SK-N-SH (cell line): ENCODE results near the gene PRR16. TPM values are rescaled to one million over a fixed set of nuclear protein-coding genes. Genes with fewer than 3 reads are reported as not detected.

Experiments
- CHD2 ChIP-seq: fragments of 150-350 bp; IDR thresholded peaks from 2 replicates; pipeline ENCODE4 v1.6.1; 2018; ENCODE audit warnings: low read length; ENCODE audit not compliant: partially characterized antibody
- EZH2phosphoT487 ChIP-seq: fragments of 200-600 bp; sonication (generic); IDR thresholded peaks from 2 replicates; pipeline ENCODE4 v1.6.1; 2017; ENCODE audit warnings: low read depth, mixed run types, mild to moderate bottlenecking, antibody characterized with exemption, moderate library complexity, borderline replicate concordance
- FOXJ3 ChIP-seq: sonication (generic); formaldehyde crosslinking; IDR thresholded peaks from 2 replicates; pipeline ENCODE4 v1.5.1; 2020; ENCODE audit warnings: mild to moderate bottlenecking, missing genetic modification reagents
- FOXM1 ChIP-seq: IDR thresholded peaks from 2 replicates; pipeline ENCODE4 v1.4.0; 2012; ENCODE audit warnings: low read depth, mild to moderate bottlenecking
- GATA2 ChIP-seq: sonication (generic); formaldehyde crosslinking; IDR thresholded peaks from 2 replicates; pipeline ENCODE4 v1.5.0; 2020; ENCODE audit warnings: mild to moderate bottlenecking, missing genetic modification reagents
- JUND ChIP-seq: IDR thresholded peaks from 2 replicates; pipeline ENCODE4 v1.4.0; 2012
- NFIC ChIP-seq: IDR thresholded peaks from 2 replicates; pipeline ENCODE4 v1.4.0; 2012; ENCODE audit warnings: borderline replicate concordance
- RAD21 ChIP-seq: IDR thresholded peaks from 2 replicates; pipeline ENCODE4 v1.6.1; 2012; ENCODE audit warnings: mild to moderate bottlenecking, low read length
- RCOR1 ChIP-seq: fragments of 150-350 bp; IDR thresholded peaks from 2 replicates; pipeline ENCODE4 v1.6.1; 2017; ENCODE audit warnings: antibody characterized with exemption, low read length
- SIN3A ChIP-seq: IDR thresholded peaks from 2 replicates; pipeline ENCODE4 v1.6.1; 2012; ENCODE audit warnings: low read depth, mild to moderate bottlenecking, low read length, moderate library complexity, borderline replicate concordance
- SMC3 ChIP-seq: IDR thresholded peaks from 2 replicates; pipeline ENCODE4 v1.6.1; 2012; ENCODE audit warnings: low read depth, low read length, improper control_type of control experiment
- TEAD4 ChIP-seq: IDR thresholded peaks from 2 replicates; pipeline ENCODE4 v1.4.0; 2012; ENCODE audit warnings: mild to moderate bottlenecking, borderline replicate concordance; ENCODE audit not compliant: insufficient read depth
- YY1 ChIP-seq: IDR thresholded peaks from 2 replicates; pipeline ENCODE4 v1.4.0; 2012; ENCODE audit warnings: low read depth, mild to moderate bottlenecking
- polyA plus RNA-seq, 3 experiments: library from polyadenylated mRNA; depleted of rRNA; stranded (reverse); fragments of >200 nt; gene quantifications; 2 replicates each; pipeline ENCODE4 v1.2.3, GENCODE V29; 2012
- TF ChIP-seq, protein P1 (sequence below): fragments of 150-350 bp; IDR thresholded peaks from 2 replicates; pipeline ENCODE4 v1.6.1; 2017; ENCODE audit warnings: antibody characterized with exemption, low read length, low read depth, borderline replicate concordance
- TF ChIP-seq, protein P2 (sequence below): fragments of 150-350 bp; IDR thresholded peaks from 2 replicates; pipeline ENCODE4 v1.6.1; 2016; ENCODE audit warnings: mild to moderate bottlenecking, low read depth, low read length
- TF ChIP-seq, protein P3 (sequence below): IDR thresholded peaks from 2 replicates; pipeline ENCODE4; 2012
- TF ChIP-seq, protein P4 (sequence below): IDR thresholded peaks from 2 replicates; pipeline ENCODE4 v1.4.0; 2012; ENCODE audit warnings: low read depth, borderline replicate concordance
- TF ChIP-seq, protein P5 (sequence below): IDR thresholded peaks from 2 replicates; pipeline ENCODE4 v1.4.0; 2012; ENCODE audit warnings: low read depth, borderline replicate concordance
- TF ChIP-seq, protein P6 (sequence below): IDR thresholded peaks from 2 replicates; pipeline ENCODE4 v1.4.0; 2012; ENCODE audit warnings: low read depth

PRR16 gene
- polyA plus RNA-seq, 1 of the 3 experiments (the other 2 are of a cell fraction): 26.7 TPM

DNA sequence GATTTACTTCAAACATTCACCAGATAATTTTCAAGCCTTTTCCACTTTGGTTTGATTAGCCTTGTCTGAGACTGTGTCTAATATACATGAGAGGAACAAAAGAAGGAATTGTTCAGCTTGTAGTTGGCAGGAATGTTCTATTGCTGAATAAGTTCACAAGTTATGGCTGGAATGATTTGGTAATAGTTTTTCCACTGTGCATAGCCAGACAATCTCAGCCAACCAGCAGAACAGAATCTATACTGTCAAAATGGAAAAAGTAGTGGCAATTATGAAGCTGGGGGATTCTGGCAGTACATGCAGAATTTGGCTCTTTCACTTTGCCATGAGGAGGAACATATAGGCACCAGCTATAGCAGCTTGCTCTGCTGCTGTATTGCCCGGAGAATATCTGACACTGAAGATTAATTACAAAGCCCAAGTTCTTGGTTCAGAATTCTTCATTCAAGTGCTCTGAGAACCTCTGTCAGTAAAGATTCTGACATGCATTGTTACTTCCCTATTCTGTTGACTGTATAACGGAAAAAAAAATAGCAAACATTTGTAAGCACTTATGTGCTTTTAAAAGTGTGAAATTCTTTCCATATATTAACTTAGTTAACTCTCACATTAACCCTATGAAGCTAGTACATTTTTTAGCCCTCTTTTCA, 150.6 kb downstream of the PRR16 start (continued):
- TF ChIP-seq TEAD4: peak; percentile 65; the same call in 1 of the 2 replicates
- TF ChIP-seq NFIC: peak; percentile 48; the same call in 1 of the 2 replicates
- TF ChIP-seq, protein P1, sequence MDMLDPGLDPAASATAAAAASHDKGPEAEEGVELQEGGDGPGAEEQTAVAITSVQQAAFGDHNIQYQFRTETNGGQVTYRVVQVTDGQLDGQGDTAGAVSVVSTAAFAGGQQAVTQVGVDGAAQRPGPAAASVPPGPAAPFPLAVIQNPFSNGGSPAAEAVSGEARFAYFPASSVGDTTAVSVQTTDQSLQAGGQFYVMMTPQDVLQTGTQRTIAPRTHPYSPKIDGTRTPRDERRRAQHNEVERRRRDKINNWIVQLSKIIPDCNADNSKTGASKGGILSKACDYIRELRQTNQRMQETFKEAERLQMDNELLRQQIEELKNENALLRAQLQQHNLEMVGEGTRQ: no peak
- no peak for TF ChIP-seq YY1
- no peak for TF ChIP-seq EZH2phosphoT487
- TF ChIP-seq RCOR1: no peak
- TF ChIP-seq FOXM1: no peak
- no peak for TF ChIP-seq JUND
- TF ChIP-seq, protein P2, sequence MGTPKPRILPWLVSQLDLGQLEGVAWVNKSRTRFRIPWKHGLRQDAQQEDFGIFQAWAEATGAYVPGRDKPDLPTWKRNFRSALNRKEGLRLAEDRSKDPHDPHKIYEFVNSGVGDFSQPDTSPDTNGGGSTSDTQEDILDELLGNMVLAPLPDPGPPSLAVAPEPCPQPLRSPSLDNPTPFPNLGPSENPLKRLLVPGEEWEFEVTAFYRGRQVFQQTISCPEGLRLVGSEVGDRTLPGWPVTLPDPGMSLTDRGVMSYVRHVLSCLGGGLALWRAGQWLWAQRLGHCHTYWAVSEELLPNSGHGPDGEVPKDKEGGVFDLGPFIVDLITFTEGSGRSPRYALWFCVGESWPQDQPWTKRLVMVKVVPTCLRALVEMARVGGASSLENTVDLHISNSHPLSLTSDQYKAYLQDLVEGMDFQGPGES: no peak
- TF ChIP-seq SMC3: no peak
- TF ChIP-seq RAD21: no peak
- TF ChIP-seq, protein P3, sequence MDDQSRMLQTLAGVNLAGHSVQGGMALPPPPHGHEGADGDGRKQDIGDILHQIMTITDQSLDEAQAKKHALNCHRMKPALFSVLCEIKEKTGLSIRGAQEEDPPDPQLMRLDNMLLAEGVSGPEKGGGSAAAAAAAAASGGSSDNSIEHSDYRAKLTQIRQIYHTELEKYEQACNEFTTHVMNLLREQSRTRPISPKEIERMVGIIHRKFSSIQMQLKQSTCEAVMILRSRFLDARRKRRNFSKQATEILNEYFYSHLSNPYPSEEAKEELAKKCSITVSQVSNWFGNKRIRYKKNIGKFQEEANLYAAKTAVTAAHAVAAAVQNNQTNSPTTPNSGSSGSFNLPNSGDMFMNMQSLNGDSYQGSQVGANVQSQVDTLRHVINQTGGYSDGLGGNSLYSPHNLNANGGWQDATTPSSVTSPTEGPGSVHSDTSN: no peak
- TF ChIP-seq GATA2 (CRISPR knock-in tag): no peak
- TF ChIP-seq CHD2: no peak
- TF ChIP-seq, protein P4, sequence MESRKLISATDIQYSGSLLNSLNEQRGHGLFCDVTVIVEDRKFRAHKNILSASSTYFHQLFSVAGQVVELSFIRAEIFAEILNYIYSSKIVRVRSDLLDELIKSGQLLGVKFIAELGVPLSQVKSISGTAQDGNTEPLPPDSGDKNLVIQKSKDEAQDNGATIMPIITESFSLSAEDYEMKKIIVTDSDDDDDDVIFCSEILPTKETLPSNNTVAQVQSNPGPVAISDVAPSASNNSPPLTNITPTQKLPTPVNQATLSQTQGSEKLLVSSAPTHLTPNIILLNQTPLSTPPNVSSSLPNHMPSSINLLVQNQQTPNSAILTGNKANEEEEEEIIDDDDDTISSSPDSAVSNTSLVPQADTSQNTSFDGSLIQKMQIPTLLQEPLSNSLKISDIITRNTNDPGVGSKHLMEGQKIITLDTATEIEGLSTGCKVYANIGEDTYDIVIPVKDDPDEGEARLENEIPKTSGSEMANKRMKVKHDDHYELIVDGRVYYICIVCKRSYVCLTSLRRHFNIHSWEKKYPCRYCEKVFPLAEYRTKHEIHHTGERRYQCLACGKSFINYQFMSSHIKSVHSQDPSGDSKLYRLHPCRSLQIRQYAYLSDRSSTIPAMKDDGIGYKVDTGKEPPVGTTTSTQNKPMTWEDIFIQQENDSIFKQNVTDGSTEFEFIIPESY: no peak
- TF ChIP-seq FOXJ3 (CRISPR knock-in tag): no peak
- TF ChIP-seq, protein P5, sequence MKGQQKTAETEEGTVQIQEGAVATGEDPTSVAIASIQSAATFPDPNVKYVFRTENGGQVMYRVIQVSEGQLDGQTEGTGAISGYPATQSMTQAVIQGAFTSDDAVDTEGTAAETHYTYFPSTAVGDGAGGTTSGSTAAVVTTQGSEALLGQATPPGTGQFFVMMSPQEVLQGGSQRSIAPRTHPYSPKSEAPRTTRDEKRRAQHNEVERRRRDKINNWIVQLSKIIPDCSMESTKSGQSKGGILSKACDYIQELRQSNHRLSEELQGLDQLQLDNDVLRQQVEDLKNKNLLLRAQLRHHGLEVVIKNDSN: no peak
- TF ChIP-seq, protein P6, sequence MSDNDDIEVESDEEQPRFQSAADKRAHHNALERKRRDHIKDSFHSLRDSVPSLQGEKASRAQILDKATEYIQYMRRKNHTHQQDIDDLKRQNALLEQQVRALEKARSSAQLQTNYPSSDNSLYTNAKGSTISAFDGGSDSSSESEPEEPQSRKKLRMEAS: no peak
- no peak for TF ChIP-seq SIN3A
